Lower leg skin (tissue), 3 donors: Measurements from ENCODE around the gene GPC1.

ENCODE experiments used
- POLR2A ChIP-seq, 2 donors: fragments of 450-650 bp; IDR thresholded peaks; one replicate each; pipeline ENCODE4 v1.6.1; 2016 to 2017; ENCODE audit warnings: antibody characterized with exemption in 2 of 2, mild to moderate bottlenecking in 1 of 2, moderate library complexity in 1 of 2
- TF ChIP-seq, protein P1 (sequence below), 3 donors: fragments of 450-650 bp; IDR thresholded peaks; one replicate each; pipeline ENCODE4 v1.5.1; 2016; ENCODE audit warnings: antibody characterized with exemption in 3 of 3, mild to moderate bottlenecking in 3 of 3, moderate library complexity in 2 of 3

- TF ChIP-seq POLR2A (IDR thresholded peaks at IDR 0.05) = no peak
- TF ChIP-seq, protein P1, sequence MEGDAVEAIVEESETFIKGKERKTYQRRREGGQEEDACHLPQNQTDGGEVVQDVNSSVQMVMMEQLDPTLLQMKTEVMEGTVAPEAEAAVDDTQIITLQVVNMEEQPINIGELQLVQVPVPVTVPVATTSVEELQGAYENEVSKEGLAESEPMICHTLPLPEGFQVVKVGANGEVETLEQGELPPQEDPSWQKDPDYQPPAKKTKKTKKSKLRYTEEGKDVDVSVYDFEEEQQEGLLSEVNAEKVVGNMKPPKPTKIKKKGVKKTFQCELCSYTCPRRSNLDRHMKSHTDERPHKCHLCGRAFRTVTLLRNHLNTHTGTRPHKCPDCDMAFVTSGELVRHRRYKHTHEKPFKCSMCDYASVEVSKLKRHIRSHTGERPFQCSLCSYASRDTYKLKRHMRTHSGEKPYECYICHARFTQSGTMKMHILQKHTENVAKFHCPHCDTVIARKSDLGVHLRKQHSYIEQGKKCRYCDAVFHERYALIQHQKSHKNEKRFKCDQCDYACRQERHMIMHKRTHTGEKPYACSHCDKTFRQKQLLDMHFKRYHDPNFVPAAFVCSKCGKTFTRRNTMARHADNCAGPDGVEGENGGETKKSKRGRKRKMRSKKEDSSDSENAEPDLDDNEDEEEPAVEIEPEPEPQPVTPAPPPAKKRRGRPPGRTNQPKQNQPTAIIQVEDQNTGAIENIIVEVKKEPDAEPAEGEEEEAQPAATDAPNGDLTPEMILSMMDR (IDR thresholded peaks at IDR 0.05) = no peak
Measured at GRCh38 chr2:240435948-240436682, 652 bp downstream of the GPC1 start.
